ENCODE measurements around the gene MYH11.
"Not testable (repeated sequence)": the region's sequence is repeated elsewhere in the genome, so short reads cannot be mapped to it uniquely, and the experiment has no call there.

Gene MYH11

GRCh38 chr16:15672514-15673167 is 184.2 kb downstream of the MYH11 start:
- Histone ChIP-seq H3K27ac (ENCODE audit: low read length) (no peak overlapping the region), H3K9me3 (ENCODE audit: insufficient read depth, low read length) (no peaks in the 10 kb centered on the region), H3K36me3 (replicated peaks; ENCODE audit: low read depth, low read length) (peaks cover 34% of the 10 kb centered on the region), H3K4me2 (ENCODE audit: low read length) (no peak overlapping the region), H3K4me1 (ENCODE audit: low read length) (no peaks in the 10 kb centered on the region), H3K27me3 (ENCODE audit: low read depth, low read length) (no peaks in the 10 kb centered on the region), H2AFZ (ENCODE audit: low read depth, low read length) (no peak overlapping the region), H4K20me1 (ENCODE audit: insufficient read depth, low read length) (0 out of 2 replicates have a peak, but pooled peaks cover 15% of the 10 kb centered on the region), H3K4me3 (ENCODE audit: low read length) (no peak overlapping the region), H3K9ac (ENCODE audit: low read length) (no peak overlapping the region), H3K79me2 (ENCODE audit: low read length) (peaks cover 55% of the 10 kb centered on the region)
- no peak for TF ChIP-seq CTCF (IDR thresholded peaks at IDR 0.05; ENCODE audit: low read depth, low read length)
- no peak for TF ChIP-seq EZH2phosphoT487 (IDR thresholded peaks at IDR 0.05; ENCODE audit: low read depth)

DNA sequence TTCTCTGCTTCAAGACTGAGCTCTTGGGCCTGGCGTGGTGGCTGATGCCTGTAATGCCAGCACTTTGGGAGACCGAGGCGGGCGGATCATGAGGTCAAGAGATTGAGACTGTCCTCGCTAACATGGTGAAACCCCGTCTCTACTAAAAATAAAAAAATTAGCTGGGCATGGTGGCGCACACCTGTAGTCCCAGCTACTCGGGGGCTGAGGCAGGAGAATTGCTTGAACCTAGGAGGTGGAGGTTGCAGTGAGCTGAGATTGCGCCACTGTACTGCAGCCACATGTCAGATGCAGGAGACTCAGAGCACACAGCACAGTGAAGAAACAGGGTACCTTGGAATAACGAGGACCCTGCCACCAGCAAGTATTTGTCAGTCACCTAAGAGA is 184.7 kb downstream of the MYH11 start:
- H3K4me2 ChIP-seq (ENCODE audit: low read length); H3K9me3 ChIP-seq (ENCODE audit: insufficient read depth, low read length); H3K27ac ChIP-seq (ENCODE audit: low read length); H3K27me3 ChIP-seq (ENCODE audit: low read depth, low read length); H3K4me3 ChIP-seq (ENCODE audit: low read length); H2AFZ ChIP-seq (ENCODE audit: low read depth, low read length); H3K9ac ChIP-seq (ENCODE audit: low read length); H3K4me1 ChIP-seq (ENCODE audit: low read length): not testable (repeated sequence)
- Histone ChIP-seq H4K20me1 (ENCODE audit: insufficient read depth, low read length) (0 out of 2 replicates have a peak, but pooled peaks cover 15% of the 10 kb centered on the region), H3K36me3 (replicated peaks; ENCODE audit: low read depth, low read length) (peaks cover 37% of the 10 kb centered on the region), H3K79me2 (ENCODE audit: low read length) (peaks cover 53% of the 10 kb centered on the region)

GRCh38 chr16:15671530-15672117 is 185.2 kb downstream of the MYH11 start:
- no peaks in the 10 kb centered on the region for H3K4me1 ChIP-seq (ENCODE audit: low read length)
- H3K27me3 ChIP-seq (ENCODE audit: low read depth, low read length): no peaks in the 10 kb centered on the region
- peaks cover 48% of the 10 kb centered on the region for H3K79me2 ChIP-seq (ENCODE audit: low read length)
- peaks cover 35% of the 10 kb centered on the region for H3K36me3 ChIP-seq (replicated peaks; ENCODE audit: low read depth, low read length)
- 0 out of 2 replicates have a peak, but pooled peaks cover 12% of the 10 kb centered on the region for H4K20me1 ChIP-seq (ENCODE audit: insufficient read depth, low read length)
- H2AFZ ChIP-seq (ENCODE audit: low read depth, low read length): no peak overlapping the region
- no peak for TF ChIP-seq EZH2phosphoT487 (IDR thresholded peaks at IDR 0.05; ENCODE audit: low read depth)
- no peaks in the 10 kb centered on the region for H3K9me3 ChIP-seq (ENCODE audit: insufficient read depth, low read length)
- H3K9ac ChIP-seq (ENCODE audit: low read length): no peak overlapping the region
- H3K4me3 ChIP-seq (ENCODE audit: low read length): no peak overlapping the region
- no peak overlapping the region for H3K27ac ChIP-seq (ENCODE audit: low read length)
- H3K4me2 ChIP-seq (ENCODE audit: low read length): no peak overlapping the region

- H3K4me1 ChIP-seq (ENCODE audit: low read length): no peaks in the 10 kb centered on the region
- H3K27ac ChIP-seq (ENCODE audit: low read length): no peak overlapping the region
- peaks cover 32% of the 10 kb centered on the region for H3K36me3 ChIP-seq (replicated peaks; ENCODE audit: low read depth, low read length)
- no peak overlapping the region for H3K4me2 ChIP-seq (ENCODE audit: low read length)
- peaks cover 6% of the 10 kb centered on the region; the same call in 1 of the 2 replicates for H4K20me1 ChIP-seq (ENCODE audit: insufficient read depth, low read length)
- no peaks in the 10 kb centered on the region for H3K27me3 ChIP-seq (ENCODE audit: low read depth, low read length)
- H3K79me2 ChIP-seq (ENCODE audit: low read length): peaks cover 28% of the 10 kb centered on the region
- H3K9ac ChIP-seq (ENCODE audit: low read length): no peak overlapping the region
- TF ChIP-seq CTCF (IDR thresholded peaks at IDR 0.05; ENCODE audit: low read depth, low read length) (no peak), EZH2phosphoT487 (IDR thresholded peaks at IDR 0.05; ENCODE audit: low read depth) (no peak)
- no peak overlapping the region for H3K4me3 ChIP-seq (ENCODE audit: low read length)
- no peaks in the 10 kb centered on the region for H3K9me3 ChIP-seq (ENCODE audit: insufficient read depth, low read length)
- H2AFZ ChIP-seq (ENCODE audit: low read depth, low read length): no peak overlapping the region
Measured at GRCh38 chr16:15667091-15667742, 189.6 kb downstream of the MYH11 start.

DNA sequence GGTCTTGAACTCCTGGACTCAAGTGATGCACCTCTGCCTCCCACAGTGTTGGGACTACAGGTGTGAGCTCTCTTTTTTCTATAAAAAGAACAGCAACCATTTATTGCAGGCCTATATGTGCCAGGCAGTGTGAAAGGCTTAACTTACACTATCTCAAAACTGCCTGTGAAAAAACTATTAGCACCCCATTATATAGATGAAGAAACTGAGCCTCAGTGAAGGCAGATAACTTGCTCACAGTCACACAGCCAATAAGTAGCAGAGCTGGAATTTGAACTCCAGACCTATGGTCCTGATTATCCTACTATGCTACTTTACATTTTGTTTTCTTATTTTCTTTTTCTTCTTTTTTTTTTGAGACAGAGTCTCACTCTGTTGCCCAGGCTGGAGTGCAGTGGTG is 191.7 kb downstream of the MYH11 start:
- H3K27me3 ChIP-seq (ENCODE audit: low read depth, low read length): no peaks in the 10 kb centered on the region
- no peaks in the 10 kb centered on the region for H3K4me1 ChIP-seq (ENCODE audit: low read length)
- H3K9ac ChIP-seq (ENCODE audit: low read length): no peak overlapping the region
- peaks cover 39% of the 10 kb centered on the region for H3K36me3 ChIP-seq (replicated peaks; ENCODE audit: low read depth, low read length)
- no peak overlapping the region for H3K4me2 ChIP-seq (ENCODE audit: low read length)
- no peak overlapping the region for H3K27ac ChIP-seq (ENCODE audit: low read length)
- peaks cover 46% of the 10 kb centered on the region for H3K79me2 ChIP-seq (ENCODE audit: low read length)
- H3K4me3 ChIP-seq (ENCODE audit: low read length): no peak overlapping the region
- peaks cover 25% of the 10 kb centered on the region for H4K20me1 ChIP-seq (ENCODE audit: insufficient read depth, low read length)
- TF ChIP-seq CTCF (IDR thresholded peaks at IDR 0.05; ENCODE audit: low read depth, low read length) (no peak), EZH2phosphoT487 (IDR thresholded peaks at IDR 0.05; ENCODE audit: low read depth) (no peak)
- no peak overlapping the region for H2AFZ ChIP-seq (ENCODE audit: low read depth, low read length)
- no peaks in the 10 kb centered on the region for H3K9me3 ChIP-seq (ENCODE audit: insufficient read depth, low read length)
